Measurements from ENCODE around the gene SLX9.

The SLX9 gene

DNA sequence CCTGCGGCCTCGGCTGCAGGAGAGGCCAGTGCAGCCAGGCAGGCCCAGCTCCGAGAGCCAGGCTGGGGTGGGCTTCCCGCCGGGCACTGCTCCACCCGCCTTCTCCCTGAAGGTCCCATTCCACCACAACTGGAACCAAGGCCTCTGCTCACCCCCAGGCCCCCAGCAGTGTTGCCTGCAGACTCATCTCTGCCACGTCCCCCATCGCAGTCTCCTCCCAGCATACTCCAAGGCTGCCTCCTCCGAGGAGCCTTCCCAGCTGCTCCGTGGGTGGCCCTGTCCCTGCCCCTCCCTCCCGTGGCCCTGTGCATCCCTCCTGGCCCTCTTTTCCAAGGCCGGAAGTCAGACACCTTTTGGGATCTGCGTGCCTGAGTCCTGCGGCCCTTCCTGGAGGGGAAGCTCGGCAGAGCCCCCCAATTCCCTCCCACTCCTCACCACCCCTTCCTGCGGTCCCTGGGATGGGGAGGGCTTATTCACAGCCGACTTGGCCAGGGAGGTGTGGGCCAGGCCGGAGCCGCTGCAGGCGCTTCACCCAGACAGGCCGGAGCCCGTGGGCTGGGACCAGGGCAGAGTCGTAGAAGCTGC, 47.6 kb downstream of the SLX9 start:
- H3K4me3 ChIP-seq (ENCODE audit: low read length), result no peak overlapping the region
- no peaks in the 10 kb centered on the region for H3K27me3 ChIP-seq (ENCODE audit: insufficient read depth, low read length)
- no peak overlapping the region for H3K27ac ChIP-seq (ENCODE audit: low read depth, low read length)
- WGBS, result 84% methylated on average over 23 of the region's 23 CpGs
- no peaks in the 10 kb centered on the region for H3K36me3 ChIP-seq (ENCODE audit: insufficient read depth, low read length)
- H3K9ac ChIP-seq (ENCODE audit: low read depth, low read length), result no peak overlapping the region
- no peaks in the 10 kb centered on the region for H3K4me1 ChIP-seq (ENCODE audit: insufficient read depth, low read length)
- H3K9me3 ChIP-seq (ENCODE audit: insufficient read depth, low read depth, low read length), result no peaks in the 10 kb centered on the region

- H3K9ac ChIP-seq (ENCODE audit: low read depth, low read length), result no peak overlapping the region
- H3K36me3 ChIP-seq (ENCODE audit: insufficient read depth, low read length), result no peaks in the 10 kb centered on the region
- no peak overlapping the region for H3K27ac ChIP-seq (ENCODE audit: low read depth, low read length)
- H3K4me3 ChIP-seq (ENCODE audit: low read length), result no peak overlapping the region
- H3K27me3 ChIP-seq (ENCODE audit: insufficient read depth, low read length), result no peaks in the 10 kb centered on the region
- H3K4me1 ChIP-seq (ENCODE audit: insufficient read depth, low read length), result no peaks in the 10 kb centered on the region
- no peaks in the 10 kb centered on the region for H3K9me3 ChIP-seq (ENCODE audit: insufficient read depth, low read depth, low read length)
- WGBS, result 85% methylated on average over 37 of the region's 37 CpGs
Observed at GRCh38 chr21:44987886-44988606, 48.2 kb downstream of the SLX9 start.

DNA sequence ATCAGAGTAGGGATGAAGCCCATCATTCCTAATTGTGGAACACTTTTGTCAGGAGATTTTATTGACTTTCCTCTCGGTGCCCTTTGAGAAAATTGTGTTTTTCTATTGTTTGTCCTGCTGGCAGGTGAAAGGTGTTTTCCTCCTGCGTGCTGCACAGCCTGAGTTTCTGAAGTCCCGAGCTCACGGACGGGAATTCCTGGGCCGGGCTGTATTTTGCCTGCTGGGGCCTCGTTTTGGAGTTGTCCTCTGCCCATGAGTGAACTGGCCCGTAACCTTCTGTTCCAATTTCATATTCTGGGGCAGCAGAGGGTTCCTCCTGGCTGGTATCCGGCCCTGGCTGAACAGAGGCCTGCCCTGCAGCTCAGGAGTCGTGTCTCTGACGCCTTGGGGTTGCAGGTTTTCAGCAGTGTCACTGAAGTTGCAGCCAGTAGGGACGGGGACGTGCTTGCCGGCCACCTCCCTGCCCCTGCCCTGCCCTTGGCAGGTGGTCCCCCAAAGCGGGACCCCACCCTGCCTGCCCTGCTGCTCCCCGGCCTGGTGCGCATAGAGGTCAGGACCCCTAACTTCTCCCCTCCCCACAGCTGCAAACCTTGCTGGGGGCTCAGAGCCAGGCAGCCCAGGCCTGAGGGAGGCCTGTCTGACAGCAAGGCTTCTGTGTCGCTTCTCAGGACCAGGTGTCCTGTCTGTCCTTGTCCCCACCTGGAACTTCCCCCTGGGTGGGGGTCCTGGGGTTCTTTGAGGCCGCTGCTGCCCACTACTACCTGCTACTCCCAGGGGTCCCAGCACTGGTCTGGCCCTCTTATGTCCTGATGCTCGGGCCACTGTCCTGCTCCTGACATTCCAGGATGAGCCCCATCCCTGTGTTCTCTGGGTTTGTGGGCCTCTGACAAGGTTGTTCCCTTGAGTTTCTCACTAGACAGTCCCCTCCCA, 49.0 kb downstream of the SLX9 start:
- Histone ChIP-seq H3K27me3 (ENCODE audit: insufficient read depth, low read length) (no peaks in the 10 kb centered on the region), H3K4me1 (ENCODE audit: insufficient read depth, low read length) (no peaks in the 10 kb centered on the region), H3K9me3 (ENCODE audit: insufficient read depth, low read depth, low read length) (no peaks in the 10 kb centered on the region), H3K36me3 (ENCODE audit: insufficient read depth, low read length) (no peaks in the 10 kb centered on the region), H3K4me3 (ENCODE audit: low read length) (no peak overlapping the region), H3K27ac (ENCODE audit: low read depth, low read length) (no peak overlapping the region), H3K9ac (ENCODE audit: low read depth, low read length) (no peak overlapping the region)
- WGBS, result 92% methylated on average over 20 of the region's 20 CpGs

GRCh38 chr21:44989537-44989886, 49.7 kb downstream of the SLX9 start:
- H3K27ac ChIP-seq (ENCODE audit: low read depth, low read length), result no peak overlapping the region

DNA sequence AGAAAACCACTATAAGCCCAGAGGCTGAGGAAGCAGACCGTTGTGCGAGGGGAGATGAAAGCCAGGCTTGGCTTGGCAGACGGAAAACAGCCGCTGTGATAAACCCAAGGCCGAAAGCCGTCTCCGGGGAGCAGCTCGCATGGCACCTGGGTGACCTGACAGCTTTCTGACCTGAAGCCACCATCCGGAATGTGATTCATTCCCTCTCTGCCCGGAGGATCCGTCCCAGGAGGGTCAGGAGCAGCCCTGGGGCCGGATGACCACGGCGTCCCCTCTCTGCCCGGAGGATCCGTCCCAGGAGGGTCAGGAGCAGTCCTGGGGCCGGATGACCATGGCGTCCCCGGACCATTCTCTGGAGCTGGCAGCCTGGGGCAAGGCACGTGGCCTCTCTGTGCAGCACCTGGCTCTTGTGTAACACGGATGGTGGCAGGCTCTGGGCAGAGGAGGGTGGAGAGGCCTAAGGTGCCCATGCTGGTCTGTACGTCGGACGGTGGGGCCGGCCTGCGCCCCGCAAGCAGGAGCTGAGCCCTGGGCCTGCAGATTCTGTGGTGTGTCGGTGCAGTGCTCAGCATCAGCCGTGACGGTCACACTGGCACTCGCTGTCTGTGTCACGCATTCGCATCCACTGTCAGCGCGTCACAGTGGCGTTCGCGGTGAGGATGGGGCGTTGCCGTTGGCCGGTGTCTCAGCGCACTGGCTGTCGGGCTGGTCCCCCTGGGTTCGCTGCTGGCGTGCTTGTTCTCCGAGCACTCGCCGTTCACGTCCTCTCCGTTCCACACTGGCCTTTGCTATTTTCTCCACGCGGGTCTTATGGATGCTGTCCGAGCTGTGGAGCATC, 50.3 kb downstream of the SLX9 start:
- H3K27ac ChIP-seq (ENCODE audit: low read depth, low read length), result no peak overlapping the region
- no peak overlapping the region for H3K4me3 ChIP-seq (ENCODE audit: low read length)
- no peaks in the 10 kb centered on the region for H3K27me3 ChIP-seq (ENCODE audit: insufficient read depth, low read length)
- WGBS, result 93% methylated on average over 53 of the region's 53 CpGs
- no peak overlapping the region for H3K9ac ChIP-seq (ENCODE audit: low read depth, low read length)
- H3K4me1 ChIP-seq (ENCODE audit: insufficient read depth, low read length), result no peaks in the 10 kb centered on the region
- H3K9me3 ChIP-seq (ENCODE audit: insufficient read depth, low read depth, low read length), result no peaks in the 10 kb centered on the region
- H3K36me3 ChIP-seq (ENCODE audit: insufficient read depth, low read length), result no peaks in the 10 kb centered on the region

More at GRCh38 chr21:44989537-44989886, 49.7 kb downstream of the SLX9 start:
- Histone ChIP-seq H3K4me1 (ENCODE audit: insufficient read depth, low read length) (no peaks in the 10 kb centered on the region), H3K27me3 (ENCODE audit: insufficient read depth, low read length) (no peaks in the 10 kb centered on the region), H3K4me3 (ENCODE audit: low read length) (no peak overlapping the region), H3K9ac (ENCODE audit: low read depth, low read length) (no peak overlapping the region), H3K36me3 (ENCODE audit: insufficient read depth, low read length) (no peaks in the 10 kb centered on the region), H3K9me3 (ENCODE audit: insufficient read depth, low read depth, low read length) (no peaks in the 10 kb centered on the region)
- 94% methylated on average over 8 of the region's 8 CpGs for WGBS

DNA sequence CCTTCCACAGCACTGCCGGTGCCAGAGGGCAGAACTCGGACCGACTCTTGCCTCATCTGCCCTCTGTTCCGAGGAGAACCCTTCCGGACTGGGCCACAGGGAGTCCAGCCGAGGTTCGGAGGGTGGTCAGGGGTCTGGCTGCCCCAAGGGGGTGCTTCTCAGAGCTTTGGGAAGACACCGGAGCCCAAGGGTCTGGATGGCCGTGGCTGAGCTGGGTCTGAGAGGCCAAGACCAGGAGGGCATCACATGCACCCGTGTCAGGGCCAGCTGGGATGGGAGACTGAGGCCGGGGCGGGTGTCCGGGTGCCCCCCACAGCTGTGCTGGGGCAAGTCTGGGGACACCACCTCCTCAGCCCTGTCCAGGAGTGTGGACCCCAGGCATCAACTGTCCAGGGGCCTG, 51.1 kb downstream of the SLX9 start:
- Histone ChIP-seq H3K36me3 (ENCODE audit: insufficient read depth, low read length) (no peaks in the 10 kb centered on the region), H3K4me3 (ENCODE audit: low read length) (no peak overlapping the region), H3K27me3 (ENCODE audit: insufficient read depth, low read length) (no peaks in the 10 kb centered on the region), H3K4me1 (ENCODE audit: insufficient read depth, low read length) (no peaks in the 10 kb centered on the region), H3K9me3 (ENCODE audit: insufficient read depth, low read depth, low read length) (no peaks in the 10 kb centered on the region), H3K27ac (ENCODE audit: low read depth, low read length) (no peak overlapping the region), H3K9ac (ENCODE audit: low read depth, low read length) (no peak overlapping the region)
- 87% methylated on average over 13 of the region's 13 CpGs for WGBS

DNA sequence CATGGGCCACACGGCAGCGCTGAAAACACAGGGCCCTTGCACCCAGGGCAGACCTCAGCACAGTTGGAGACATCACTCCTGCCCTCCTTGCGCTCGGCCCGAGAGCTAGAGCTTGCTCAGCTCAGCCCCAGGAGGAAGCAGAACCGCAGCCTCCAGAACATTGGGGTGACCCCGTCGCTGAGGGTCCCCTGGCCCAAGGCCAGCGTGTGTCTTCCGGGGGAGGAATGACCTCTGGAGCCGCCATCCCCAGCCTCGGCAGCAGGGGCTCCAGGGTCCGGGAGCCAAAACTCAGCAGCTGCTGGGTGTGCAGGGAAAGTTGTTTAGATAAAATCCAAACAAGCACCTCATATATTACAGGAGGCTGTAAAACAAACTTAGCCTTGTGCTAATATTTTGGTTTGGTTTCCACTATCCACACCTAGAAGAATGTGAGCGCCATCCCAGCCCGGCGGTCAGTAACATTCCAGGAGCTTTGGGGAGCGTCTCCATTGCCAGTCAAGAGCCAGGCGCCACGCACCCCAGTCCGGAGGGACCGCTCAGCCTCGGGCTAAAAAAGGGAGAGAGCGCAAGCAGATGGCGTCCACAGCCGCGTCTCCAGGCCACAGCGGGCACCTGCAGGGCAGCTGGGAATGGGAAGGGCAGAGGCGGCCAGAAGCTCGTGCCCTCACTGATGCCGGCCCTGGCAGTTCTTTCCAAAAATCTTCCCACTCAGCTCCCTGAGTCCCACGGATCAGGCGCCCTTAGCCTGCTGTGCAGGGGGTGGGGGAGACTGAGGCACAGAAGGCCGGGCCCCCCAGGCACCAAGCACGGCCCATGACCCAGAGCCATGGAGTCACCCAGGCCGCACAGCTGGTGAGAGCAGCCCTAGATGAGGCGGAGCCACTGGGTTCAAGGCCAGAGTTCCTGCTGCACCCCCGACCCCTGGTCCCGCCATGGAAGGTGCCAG, 52.0 kb downstream of the SLX9 start:
- no peak overlapping the region for H3K4me3 ChIP-seq (ENCODE audit: low read length)
- H3K9me3 ChIP-seq (ENCODE audit: insufficient read depth, low read depth, low read length), result no peaks in the 10 kb centered on the region
- WGBS, result 92% methylated on average over 37 of the region's 38 CpGs
- H3K9ac ChIP-seq (ENCODE audit: low read depth, low read length), result no peak overlapping the region
- no peak overlapping the region for H3K27ac ChIP-seq (ENCODE audit: low read depth, low read length)
- H3K36me3 ChIP-seq (ENCODE audit: insufficient read depth, low read length), result no peaks in the 10 kb centered on the region
- H3K4me1 ChIP-seq (ENCODE audit: insufficient read depth, low read length), result no peaks in the 10 kb centered on the region
- H3K27me3 ChIP-seq (ENCODE audit: insufficient read depth, low read length), result no peaks in the 10 kb centered on the region

- Histone ChIP-seq H3K9ac (ENCODE audit: low read depth, low read length) (no peak overlapping the region), H3K27me3 (ENCODE audit: insufficient read depth, low read length) (no peaks in the 10 kb centered on the region), H3K9me3 (ENCODE audit: insufficient read depth, low read depth, low read length) (no peaks in the 10 kb centered on the region), H3K27ac (ENCODE audit: low read depth, low read length) (no peak overlapping the region), H3K4me1 (ENCODE audit: insufficient read depth, low read length) (no peaks in the 10 kb centered on the region), H3K4me3 (ENCODE audit: low read length) (no peak overlapping the region), H3K36me3 (ENCODE audit: insufficient read depth, low read length) (no peaks in the 10 kb centered on the region)
- WGBS, result 91% methylated on average over 13 of the region's 13 CpGs
Observed at GRCh38 chr21:44992608-44993031, 52.8 kb downstream of the SLX9 start.

GRCh38 chr21:44993321-44994046, 53.7 kb downstream of the SLX9 start:
- no peaks in the 10 kb centered on the region for H3K27me3 ChIP-seq (ENCODE audit: insufficient read depth, low read length)
- no peak overlapping the region for H3K9ac ChIP-seq (ENCODE audit: low read depth, low read length)
- no peaks in the 10 kb centered on the region for H3K4me1 ChIP-seq (ENCODE audit: insufficient read depth, low read length)
- H3K36me3 ChIP-seq (ENCODE audit: insufficient read depth, low read length), result no peaks in the 10 kb centered on the region
- WGBS, result 93% methylated on average over 20 of the region's 20 CpGs
- H3K4me3 ChIP-seq (ENCODE audit: low read length), result no peak overlapping the region
- no peak overlapping the region for H3K27ac ChIP-seq (ENCODE audit: low read depth, low read length)
- H3K9me3 ChIP-seq (ENCODE audit: insufficient read depth, low read depth, low read length), result no peaks in the 10 kb centered on the region

All from HUES64 (cell line).